ENCODE measurements around the gene UPK3A. TPM values are rescaled to one million over a fixed set of nuclear protein-coding genes. Genes with fewer than 3 reads are reported as not detected.

UPK3A gene
- polyA plus RNA-seq, 1 donor from 2014 or later, result not detected

- H2AFZ ChIP-seq (ENCODE audit: low read depth, low read length), result no peak overlapping the region
- H3K27ac ChIP-seq (ENCODE audit: low read length), result no peak overlapping the region
- H4K20me1 ChIP-seq (ENCODE audit: insufficient read depth), result no peaks in the 10 kb centered on the region
- no peaks in the 10 kb centered on the region for H3K36me3 ChIP-seq (ENCODE audit: insufficient read depth, low read length)
- H3K4me2 ChIP-seq (ENCODE audit: low read length), result no peak overlapping the region
- TF ChIP-seq MXI1 (conservative IDR thresholded peaks at IDR 0.05; ENCODE audit: poor library complexity, severe bottlenecking) (no peak), POLR2AphosphoS5 (IDR thresholded peaks at IDR 0.05) (no peak), SMC3 (conservative IDR thresholded peaks at IDR 0.05; ENCODE audit: poor library complexity) (no peak), EP300 (conservative IDR thresholded peaks at IDR 0.05; ENCODE audit: poor library complexity, severe bottlenecking) (no peak), EZH2 (IDR thresholded peaks at IDR 0.05; ENCODE audit: borderline replicate concordance, insufficient read depth, low read length, poor library complexity, severe bottlenecking) (no peak), RAD21 (conservative IDR thresholded peaks at IDR 0.05) (no peak), CTCF (IDR thresholded peaks at IDR 0.05; ENCODE audit: poor library complexity, severe bottlenecking) (no peak), TAF1 (IDR thresholded peaks at IDR 0.05; ENCODE audit: low read depth) (no peak)
- TF ChIP-seq, protein P1, sequence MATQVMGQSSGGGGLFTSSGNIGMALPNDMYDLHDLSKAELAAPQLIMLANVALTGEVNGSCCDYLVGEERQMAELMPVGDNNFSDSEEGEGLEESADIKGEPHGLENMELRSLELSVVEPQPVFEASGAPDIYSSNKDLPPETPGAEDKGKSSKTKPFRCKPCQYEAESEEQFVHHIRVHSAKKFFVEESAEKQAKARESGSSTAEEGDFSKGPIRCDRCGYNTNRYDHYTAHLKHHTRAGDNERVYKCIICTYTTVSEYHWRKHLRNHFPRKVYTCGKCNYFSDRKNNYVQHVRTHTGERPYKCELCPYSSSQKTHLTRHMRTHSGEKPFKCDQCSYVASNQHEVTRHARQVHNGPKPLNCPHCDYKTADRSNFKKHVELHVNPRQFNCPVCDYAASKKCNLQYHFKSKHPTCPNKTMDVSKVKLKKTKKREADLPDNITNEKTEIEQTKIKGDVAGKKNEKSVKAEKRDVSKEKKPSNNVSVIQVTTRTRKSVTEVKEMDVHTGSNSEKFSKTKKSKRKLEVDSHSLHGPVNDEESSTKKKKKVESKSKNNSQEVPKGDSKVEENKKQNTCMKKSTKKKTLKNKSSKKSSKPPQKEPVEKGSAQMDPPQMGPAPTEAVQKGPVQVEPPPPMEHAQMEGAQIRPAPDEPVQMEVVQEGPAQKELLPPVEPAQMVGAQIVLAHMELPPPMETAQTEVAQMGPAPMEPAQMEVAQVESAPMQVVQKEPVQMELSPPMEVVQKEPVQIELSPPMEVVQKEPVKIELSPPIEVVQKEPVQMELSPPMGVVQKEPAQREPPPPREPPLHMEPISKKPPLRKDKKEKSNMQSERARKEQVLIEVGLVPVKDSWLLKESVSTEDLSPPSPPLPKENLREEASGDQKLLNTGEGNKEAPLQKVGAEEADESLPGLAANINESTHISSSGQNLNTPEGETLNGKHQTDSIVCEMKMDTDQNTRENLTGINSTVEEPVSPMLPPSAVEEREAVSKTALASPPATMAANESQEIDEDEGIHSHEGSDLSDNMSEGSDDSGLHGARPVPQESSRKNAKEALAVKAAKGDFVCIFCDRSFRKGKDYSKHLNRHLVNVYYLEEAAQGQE (IDR thresholded peaks at IDR 0.05; ENCODE audit: borderline replicate concordance), result no peak
- no peaks in the 10 kb centered on the region for H3K79me2 ChIP-seq (replicated peaks; ENCODE audit: insufficient read depth, low read length)
- H3F3A ChIP-seq (ENCODE audit: insufficient read depth, low read length, poor library complexity, severe bottlenecking), result no peaks in the 10 kb centered on the region
- H3K4me3 ChIP-seq (ENCODE audit: low read length), result no peak overlapping the region
- H3K9me3 ChIP-seq (ENCODE audit: low read length), result no peaks in the 10 kb centered on the region
- no peaks in the 10 kb centered on the region for H3K27me3 ChIP-seq (ENCODE audit: insufficient read depth, low read depth, low read length)
- no peak overlapping the region for H3K9ac ChIP-seq (ENCODE audit: low read length)
- H3K9me2 ChIP-seq (ENCODE audit: insufficient read depth, low read length), result no peaks in the 10 kb centered on the region
Measured at GRCh38 chr22:45261407-45262088, 23.2 kb upstream of the UPK3A start.

GRCh38 chr22:45262195-45262930 is 22.4 kb upstream of the UPK3A start:
- Histone ChIP-seq H4K20me1 (ENCODE audit: insufficient read depth) (no peaks in the 10 kb centered on the region), H3K79me2 (replicated peaks; ENCODE audit: insufficient read depth, low read length) (no peaks in the 10 kb centered on the region), H2AFZ (ENCODE audit: low read depth, low read length) (no peak overlapping the region), H3K36me3 (ENCODE audit: insufficient read depth, low read length) (no peaks in the 10 kb centered on the region), H3K27ac (ENCODE audit: low read length) (no peak overlapping the region), H3K9me3 (ENCODE audit: low read length) (no peaks in the 10 kb centered on the region), H3K9me2 (ENCODE audit: insufficient read depth, low read length) (no peaks in the 10 kb centered on the region), H3K4me2 (ENCODE audit: low read length) (no peak overlapping the region), H3K4me3 (ENCODE audit: low read length) (no peak overlapping the region), H3F3A (ENCODE audit: insufficient read depth, low read length, poor library complexity, severe bottlenecking) (no peaks in the 10 kb centered on the region), H3K27me3 (ENCODE audit: insufficient read depth, low read depth, low read length) (no peaks in the 10 kb centered on the region), H3K9ac (ENCODE audit: low read length) (no peak overlapping the region)
- no peak for TF ChIP-seq CTCF (IDR thresholded peaks at IDR 0.05; ENCODE audit: poor library complexity, severe bottlenecking)
- TF ChIP-seq POLR2AphosphoS5 (IDR thresholded peaks at IDR 0.05), result no peak

Measured in neural cell (in vitro differentiated cells).